IMR-90 (cell line): Measurements from ENCODE around the gene MLLT3. TPM values are rescaled to one million over a fixed set of nuclear protein-coding genes. Genes with fewer than 3 reads are reported as not detected.

Experiments used
- ATAC-seq: fragments of 200-7000 bp; cut with Tn5 transposase; 2 replicates; pipeline ENCODE4 v1.9.1; 2020; ENCODE audit warnings: low read depth, mild to moderate bottlenecking, moderate library complexity
- BruUV-seq: library from RNA; stranded (reverse); fragments of 400-500 nt; replicated peaks from 2 replicates; lab custom pipeline; 2021; lab: Mats Ljungman, UMichigan
- CTCF ChIA-PET: fragments of 300-600 bp; formaldehyde crosslinking; extraction: SDS; loops from one replicate; lab custom pipeline; 2021; ENCODE audit warnings: antibody characterized with exemption; lab: Yijun Ruan, JAX
- POLR2A ChIA-PET: fragments of 300-600 bp; sonication (Branson Sonifier 250); formaldehyde crosslinking; loops from one replicate; lab custom pipeline; 2022; ENCODE audit warnings: antibody characterized with exemption; ENCODE audit not compliant: unreplicated experiment; lab: Charles Lee
- DNase-seq: peaks from one replicate; pipeline ENCODE4 v3.0.0; 2013
- H2AFZ ChIP-seq: replicated peaks from 2 replicates; pipeline ENCODE3; 2013; ENCODE audit warnings: low read length, mild to moderate bottlenecking; ENCODE audit not compliant: poor library complexity
- H2AK5ac ChIP-seq: 2 replicates; pipeline ENCODE4 v1.6.1; 2013; ENCODE audit warnings: low read depth, low read length, inconsistent platforms
- H2AK9ac ChIP-seq: replicated peaks from 2 replicates; pipeline ENCODE3; 2013; ENCODE audit warnings: mild to moderate bottlenecking, low read depth, low read length, moderate library complexity; ENCODE audit not compliant: poor library complexity
- H2BK120ac ChIP-seq: 2 replicates; pipeline ENCODE4 v1.6.1; 2013; ENCODE audit warnings: low read depth, low read length, inconsistent platforms
- H2BK15ac ChIP-seq: 3 replicates; pipeline ENCODE4 v1.6.1; 2013; ENCODE audit warnings: low read depth, low read length, inconsistent platforms
- H2BK20ac ChIP-seq: 2 replicates; pipeline ENCODE4 v1.6.1; 2013; ENCODE audit warnings: low read depth, mild to moderate bottlenecking, inconsistent platforms, low read length, moderate library complexity
- H2BK5ac ChIP-seq: 2 replicates; pipeline ENCODE4 v1.6.1; 2013; ENCODE audit warnings: mild to moderate bottlenecking, low read depth, low read length, inconsistent platforms; ENCODE audit not compliant: poor library complexity, severe bottlenecking
- H3K14ac ChIP-seq: replicated peaks from 2 replicates; pipeline ENCODE4 v1.6.1; 2013; ENCODE audit warnings: low read depth, low read length, inconsistent platforms
- H3K18ac ChIP-seq: 2 replicates; pipeline ENCODE4 v1.6.1; 2013; ENCODE audit warnings: low read depth, low read length, control low read depth
- H3K23ac ChIP-seq: 2 replicates; pipeline ENCODE4 v1.6.1; 2013; ENCODE audit warnings: low read depth, low read length, inconsistent platforms
- H3K27ac ChIP-seq: 2 replicates; pipeline ENCODE4 v1.5.1; 2013; ENCODE audit warnings: mild to moderate bottlenecking, control low read depth, low read length; ENCODE audit not compliant: insufficient read depth
- H3K27me3 ChIP-seq: 2 replicates; pipeline ENCODE4 v1.6.1; 2013; ENCODE audit warnings: low read length; ENCODE audit not compliant: control insufficient read depth, insufficient read depth
- H3K36me3 ChIP-seq: 2 replicates; pipeline ENCODE4 v1.6.1; 2013; ENCODE audit warnings: low read length, mixed read lengths; ENCODE audit not compliant: control insufficient read depth, insufficient read depth
- H3K4ac ChIP-seq: 2 replicates; pipeline ENCODE4 v1.6.1; 2013; ENCODE audit warnings: low read depth, low read length, inconsistent platforms
- H3K4me1 ChIP-seq: 2 replicates; pipeline ENCODE4 v1.6.1; 2013; ENCODE audit warnings: low read length, mixed read lengths; ENCODE audit not compliant: control insufficient read depth, insufficient read depth
- H3K4me2 ChIP-seq: 2 replicates; pipeline ENCODE4 v1.6.1; 2013; ENCODE audit warnings: low read depth, mild to moderate bottlenecking, control low read depth, low read length, moderate library complexity
- H3K4me3 ChIP-seq: 2 replicates; pipeline ENCODE4 v1.5.1; 2013; ENCODE audit warnings: low read depth, mild to moderate bottlenecking, control low read depth, low read length, moderate library complexity; ENCODE audit not compliant: insufficient read depth
- H3K56ac ChIP-seq: 2 replicates; pipeline ENCODE4 v1.6.1; 2013; ENCODE audit warnings: low read length, inconsistent platforms; ENCODE audit not compliant: insufficient read depth; ENCODE audit errors: extremely low read depth
- H3K79me1 ChIP-seq, 2 experiments: 2 replicates each; pipeline ENCODE4 v1.6.1; 2013; ENCODE audit warnings: low read length in 2 of 2, inconsistent platforms in 1 of 2, low read depth in 1 of 2
- H3K9ac ChIP-seq: 2 replicates; pipeline ENCODE4 v1.6.1; 2013; ENCODE audit warnings: low read depth, low read length, control low read depth
- H3K9me1 ChIP-seq: 2 replicates; pipeline ENCODE4 v1.6.1; 2013; ENCODE audit warnings: low read length, inconsistent platforms; ENCODE audit not compliant: insufficient read depth
- H3K9me3 ChIP-seq: 2 replicates; pipeline ENCODE4 v1.6.1; 2013; ENCODE audit warnings: low read length; ENCODE audit not compliant: control insufficient read depth, insufficient read depth
- H4K20me1 ChIP-seq: 2 replicates; pipeline ENCODE4 v1.6.1; 2013; ENCODE audit warnings: low read length, inconsistent platforms; ENCODE audit not compliant: insufficient read depth
- H4K5ac ChIP-seq: 2 replicates; pipeline ENCODE4 v1.6.1; 2013; ENCODE audit warnings: mild to moderate bottlenecking, low read depth, low read length, control low read depth
- H4K8ac ChIP-seq, 2 experiments: 2 replicates each; pipeline ENCODE4 v1.6.1; 2013; ENCODE audit warnings: low read depth in 2 of 2, low read length in 2 of 2, control low read depth in 1 of 2, inconsistent platforms in 1 of 2
- H4K91ac ChIP-seq: 2 replicates; pipeline ENCODE4 v1.6.1; 2013; ENCODE audit warnings: low read depth, low read length, inconsistent platforms; ENCODE audit not compliant: insufficient read depth
- BHLHE40 ChIP-seq: fragments of 150-350 bp; IDR thresholded peaks from 2 replicates; pipeline ENCODE4 v1.6.1; 2016; ENCODE audit warnings: mild to moderate bottlenecking, low read depth, low read length
- CHD1 ChIP-seq: IDR thresholded peaks from 2 replicates; pipeline ENCODE4 v1.6.1; 2012; ENCODE audit warnings: low read depth, low read length, improper control_type of control experiment
- FOS ChIP-seq: fragments of 150-350 bp; IDR thresholded peaks from 2 replicates; pipeline ENCODE4 v1.6.1; 2016; ENCODE audit warnings: low read depth, low read length
- MAFK ChIP-seq: IDR thresholded peaks from 2 replicates; pipeline ENCODE4 v1.6.1; 2012; ENCODE audit warnings: low read depth, low read length, improper control_type of control experiment
- MAZ ChIP-seq: IDR thresholded peaks from 2 replicates; pipeline ENCODE4 v1.6.1; 2012; ENCODE audit warnings: low read depth, mild to moderate bottlenecking, low read length, improper control_type of control experiment, moderate library complexity, borderline replicate concordance
- NFE2L2 ChIP-seq: fragments of 150-350 bp; IDR thresholded peaks from 2 replicates; pipeline ENCODE4 v1.6.1; 2016; ENCODE audit warnings: low read depth, mild to moderate bottlenecking, low read length
- POLR2A ChIP-seq: IDR thresholded peaks from 2 replicates; pipeline ENCODE4 v1.6.1; 2012; ENCODE audit warnings: mild to moderate bottlenecking, low read depth, low read length
- RAD21 ChIP-seq: IDR thresholded peaks from 2 replicates; pipeline ENCODE4 v1.6.1; 2012; ENCODE audit warnings: low read length, improper control_type of control experiment
- RCOR1 ChIP-seq: IDR thresholded peaks from 2 replicates; pipeline ENCODE4 v1.6.1; 2012; ENCODE audit warnings: mild to moderate bottlenecking, low read length, improper control_type of control experiment; ENCODE audit not compliant: insufficient replicate concordance
- RFX5 ChIP-seq: IDR thresholded peaks from 2 replicates; pipeline ENCODE4 v1.8.0; 2012; ENCODE audit warnings: low read depth, mild to moderate bottlenecking, low read length, moderate library complexity
- SMC3 ChIP-seq: fragments of 150-350 bp; IDR thresholded peaks from 2 replicates; pipeline ENCODE4 v1.6.1; 2016; ENCODE audit warnings: low read depth, mild to moderate bottlenecking, antibody characterized with exemption, low read length, moderate library complexity
- USF2 ChIP-seq: fragments of 150-350 bp; IDR thresholded peaks from 2 replicates; pipeline ENCODE4 v1.6.1; 2017; ENCODE audit warnings: mild to moderate bottlenecking, antibody characterized with exemption, low read length, low read depth
- WGBS, 2 experiments: methylation state at CpG; one replicate each; pipeline versions ENCODE4 v1.1.5 to v1.1.7; 2013; ENCODE audit warnings: missing lambda C conversion rate in 2 of 2; ENCODE audit not compliant: insufficient read length in 1 of 2; ENCODE audit errors: extremely low coverage in 2 of 2; 5-methylcytosine and 5-hydroxymethylcytosine counted together
- dilution Hi-C: fragments of 300-500 bp; cut with HindIII; formaldehyde crosslinking; loops from one replicate; pipeline ENCODE4 v1.14.3; 2018; ENCODE audit warnings: low sequenced_read_pairs; ENCODE audit not compliant: unreplicated experiment
- in situ Hi-C: fragments of 300-500 bp; cut with MboI; formaldehyde crosslinking; loops from 3 replicates; pipeline ENCODE4 v1.14.3; 2019; ENCODE audit warnings: low sequenced_read_pairs, inconsistent platforms, mixed read lengths
- intact Hi-C: fragments of 100-400 bp; cut with micrococcal nuclease; formaldehyde crosslinking; loops from 2 replicates; pipeline ENCODE4 v1.10.0; 2022
- polyA plus RNA-seq, 3 experiments: library from polyadenylated mRNA; depleted of rRNA; stranded (reverse); fragments of >200 nt; gene quantifications; 2 replicates each; pipeline ENCODE4 v1.2.3, GENCODE V29; 2012; ENCODE audit warnings: low replicate concordance in 1 of 3
- total RNA-seq: library from RNA; depleted of rRNA; stranded (reverse); fragments of >200 nt; gene quantifications from 2 replicates; pipeline ENCODE4 v1.2.3, GENCODE V29; 2012

MLLT3 gene
- total and polyA plus RNA-seq, 2 of the 4 experiments (the other 2 are of a cell fraction), result 10.4 to 21.1 TPM

GRCh38 chr9:20663133-20663532 is 40.8 kb upstream of the MLLT3 start:
- H4K20me1 ChIP-seq, result no peaks in the 10 kb centered on the region
- no CpG with 5 or more reads among the region's 2 CpGs for WGBS, 2 experiments
- H4K91ac ChIP-seq, result no peak overlapping the region
- H3K27me3 ChIP-seq, result no peaks in the 10 kb centered on the region; the same call in 1 of the 2 replicates
- H4K5ac ChIP-seq, result no peak overlapping the region
- POLR2A ChIA-PET, result no interaction called here
- H3K27ac ChIP-seq, result no peak overlapping the region
- H3K9me1 ChIP-seq, result no peaks in the 10 kb centered on the region
- intact Hi-C loops, result no loop called here
- no peak overlapping the region for H2BK15ac ChIP-seq
- no peak overlapping the region for H3K4me3 ChIP-seq
- no TSS peak for BruUV-seq
- H2AFZ ChIP-seq, result no peak overlapping the region
- H3K4me1 ChIP-seq, result no peaks in the 10 kb centered on the region
- no peak overlapping the region; the same call in 1 of the 2 replicates for H2BK20ac ChIP-seq
- H3K9me3 ChIP-seq, result no peaks in the 10 kb centered on the region
- H3K36me3 ChIP-seq, result no peaks in the 10 kb centered on the region
- no peak for DNase-seq
- H3K18ac ChIP-seq, result no peak overlapping the region
- ATAC-seq, result no peak
- dilution Hi-C loops, result no loop called here
- in situ Hi-C loops, result no loop called here
- peaks cover 0 to 2% of the 10 kb centered on the region in 2 experiments; a peak in 1 of 4 replicates for H3K79me1 ChIP-seq
- no peak overlapping the region for H4K8ac ChIP-seq
- no peak overlapping the region for H2AK9ac ChIP-seq
- no peak overlapping the region for H3K23ac ChIP-seq
- no peak overlapping the region for H2AK5ac ChIP-seq
- H3K9ac ChIP-seq, result no peak overlapping the region
- no peak overlapping the region for H2BK5ac ChIP-seq
- CTCF ChIA-PET, result no interaction called here
- H3K14ac ChIP-seq, result no peak overlapping the region
- no peak overlapping the region for H3K4me2 ChIP-seq
- no peak overlapping the region for H3K56ac ChIP-seq
- TF ChIP-seq NFE2L2 (no peak), SMC3 (no peak), USF2 (no peak), CHD1 (no peak), POLR2A (no peak), BHLHE40 (no peak), RFX5 (no peak), FOS (no peak), RAD21 (no peak), RCOR1 (no peak), MAZ (no peak), MAFK (no peak)
- H2BK120ac ChIP-seq, result no peak overlapping the region
- no peak overlapping the region for H3K4ac ChIP-seq
